Adipose tissue (tissue), 3 donors: Measurements from ENCODE around the gene TAS2R10. TPM values are rescaled to one million over a fixed set of nuclear protein-coding genes. Genes with fewer than 3 reads are reported as not detected.

Experiments
- H3K27ac ChIP-seq: one replicate; pipeline ENCODE4 v1.5.1; 2013; ENCODE audit warnings: low read depth, low read length
- WGBS, 3 donors: extraction: QIAGEN DNeasy Blood & Tissue Kit; methylation state at CpG; one replicate each; pipeline ENCODE4 v1.1.7; 2013; 5-methylcytosine and 5-hydroxymethylcytosine counted together
- polyA plus RNA-seq, 3 donors: library from polyadenylated mRNA; stranded (reverse); fragments of 200-250 nt; gene quantifications; one replicate each; pipeline ENCODE4 v1.2.3, GENCODE V29; 2013
- donor health status: healthy with polysubstance abuse.
- donor health status: Bipolar disorder and iron deficiency.
- donor health status: healthy.

TAS2R10 gene
- under 1 TPM in 1 of 3 donors, not detected in 2; 0.07 TPM for polyA plus RNA-seq

- WGBS, 3 donors, result 86 to 91% (median 90%) methylated on average over 3 of the region's 3 CpGs
- no peak within 1 kb of the TSS for H3K27ac ChIP-seq
Observed at GRCh38 chr12:10826258-10826657, at the start of gene TAS2R10. TAS2R10 (minus strand) TSS chr12:10826358; CDS start chr12:10826269, 89 bp downstream.

GRCh38 chr12:10873378-10873777 lies 47.2 kb upstream of the TAS2R10 start:
- no peak overlapping the region for H3K27ac ChIP-seq
- 24 to 61% (median 54%) methylated on average over 2 of the region's 2 CpGs for WGBS, 3 donors

GRCh38 chr12:10867381-10867780 lies 41.2 kb upstream of the TAS2R10 start:
- 42 to 87% (median 76%) methylated on average over 2 of the region's 2 CpGs for WGBS, 3 donors
- H3K27ac ChIP-seq, result no peak overlapping the region

- 93 to 99% (median 97%) methylated on average over 2 of the region's 2 CpGs for WGBS, 3 donors
- no peak overlapping the region for H3K27ac ChIP-seq
Observed at GRCh38 chr12:10863512-10864218, 37.5 kb upstream of the TAS2R10 start.

- WGBS, 3 donors, result 83 to 91% (median 89%) methylated on average over 2 of the region's 2 CpGs
- no peak overlapping the region for H3K27ac ChIP-seq
Observed at GRCh38 chr12:10861366-10861765, 35.2 kb upstream of the TAS2R10 start.

GRCh38 chr12:10855807-10856206 lies 29.6 kb upstream of the TAS2R10 start:
- WGBS, 3 donors, result 94 to 98% (median 96%) methylated on average over 2 of the region's 2 CpGs
- no peak overlapping the region for H3K27ac ChIP-seq

- WGBS, 3 donors, result 78 to 92% (median 88%) methylated on average over 2 of the region's 2 CpGs
- H3K27ac ChIP-seq, result no peak overlapping the region
Observed at GRCh38 chr12:10853776-10854175, 27.6 kb upstream of the TAS2R10 start.

- WGBS, 3 donors, result 92 to 96% (median 92%) methylated on average over 4 of the region's 4 CpGs
- no peak overlapping the region for H3K27ac ChIP-seq
Observed at GRCh38 chr12:10851243-10851858, 25.2 kb upstream of the TAS2R10 start.

- no peak within 1 kb of the TSS for H3K27ac ChIP-seq
- 80 to 93% (median 89%) methylated on average over 4 of the region's 4 CpGs for WGBS, 3 donors
Observed at GRCh38 chr12:10849425-10849878, 23.3 kb upstream of the TAS2R10 start, which contains the start of gene PRR4. PRR4 (minus strand) TSS chr12:10849475; CDS start chr12:10849437, 38 bp downstream.

- no peak overlapping the region for H3K27ac ChIP-seq
- whole genome bisulfite sequencing, 3 donors, result 36 to 51% (median 42%) methylated on average over 2 of the region's 2 CpGs
Observed at GRCh38 chr12:10847744-10848143, 21.6 kb upstream of the TAS2R10 start.

- no peak overlapping the region for H3K27ac ChIP-seq
- whole genome bisulfite sequencing, 3 donors, result 93 to 98% (median 97%) methylated on average over 2 of the region's 2 CpGs
Observed at GRCh38 chr12:10842862-10843261, 16.7 kb upstream of the TAS2R10 start.

GRCh38 chr12:10838461-10838860 lies 12.3 kb upstream of the TAS2R10 start:
- WGBS, 3 donors, result 89 to 95% (median 93%) methylated on average over 3 of the region's 3 CpGs
- H3K27ac ChIP-seq, result no peak overlapping the region

- H3K27ac ChIP-seq, result no peak overlapping the region
- WGBS, 3 donors, result 94 to 97% (median 97%) methylated on average over 1 of the region's 1 CpG
Observed at GRCh38 chr12:10829994-10830393, 3.8 kb upstream of the TAS2R10 start.

- no peak overlapping the region for H3K27ac ChIP-seq
- WGBS, 3 donors, result 83 to 88% (median 87%) methylated on average over 3 of the region's 3 CpGs
Observed at GRCh38 chr12:10824957-10825356, 1.2 kb downstream of the TAS2R10 start.

GRCh38 chr12:10811883-10812536 lies 14.1 kb downstream of the TAS2R10 start:
- WGBS, 3 donors, result 75 to 90% (median 87%) methylated on average over 3 of the region's 3 CpGs
- H3K27ac ChIP-seq, result no peak overlapping the region

- no peak within 1 kb of the TSS for H3K27ac ChIP-seq
Observed at GRCh38 chr12:10810068-10810467, 16.1 kb downstream of the TAS2R10 start, which contains the start of gene TAS2R9. TAS2R9 (minus strand) TSS chr12:10810168; CDS start chr12:10810075, 93 bp downstream.

GRCh38 chr12:10807186-10807585 lies 19.0 kb downstream of the TAS2R10 start, which contains the start of gene TAS2R8:
TAS2R8 (minus strand) TSS chr12:10807286; CDS start chr12:10806980, 306 bp downstream.
- 55 to 77% (median 73%) methylated on average over 1 of the region's 1 CpG for WGBS, 3 donors
- no peak within 1 kb of the TSS for H3K27ac ChIP-seq

- WGBS, 3 donors, result 52 to 69% (median 69%) methylated on average over 4 of the region's 4 CpGs
Observed at GRCh38 chr12:10802587-10802986, 23.6 kb downstream of the TAS2R10 start, which contains the start of gene TAS2R7. TAS2R7 (minus strand) TSS chr12:10802627; CDS start chr12:10802570, 57 bp downstream.

GRCh38 chr12:10801741-10802140 lies 24.4 kb downstream of the TAS2R10 start:
- no peak overlapping the region for H3K27ac ChIP-seq
- 44 to 72% (median 49%) methylated on average over 5 of the region's 5 CpGs for WGBS, 3 donors

More at GRCh38 chr12:10802587-10802986, 23.6 kb downstream of the TAS2R10 start, which contains the start of gene TAS2R7:
- H3K27ac ChIP-seq, result no peak within 1 kb of the TSS
